ENCODE data around the gene THSD4.

DNA sequence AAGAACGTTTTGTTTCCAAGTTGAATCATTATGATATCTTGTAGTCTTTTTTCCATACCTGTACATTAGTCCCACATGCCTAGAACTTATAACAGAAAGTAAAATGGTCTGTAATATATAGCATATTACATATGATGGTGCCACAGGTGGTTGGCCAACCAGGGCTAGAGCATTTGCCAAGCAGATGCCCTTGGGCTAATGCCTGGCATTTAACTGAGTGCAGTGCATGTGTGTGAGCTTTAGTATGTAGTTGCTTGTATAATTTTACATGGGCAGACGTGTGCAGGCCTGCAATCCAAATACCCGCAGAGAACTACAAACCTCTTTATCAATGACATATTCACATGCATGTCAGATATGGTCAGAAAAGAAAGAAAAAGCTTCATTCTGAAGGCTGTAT lies 27.5 kb downstream of the THSD4 start:
- TF ChIP-seq, protein P1, sequence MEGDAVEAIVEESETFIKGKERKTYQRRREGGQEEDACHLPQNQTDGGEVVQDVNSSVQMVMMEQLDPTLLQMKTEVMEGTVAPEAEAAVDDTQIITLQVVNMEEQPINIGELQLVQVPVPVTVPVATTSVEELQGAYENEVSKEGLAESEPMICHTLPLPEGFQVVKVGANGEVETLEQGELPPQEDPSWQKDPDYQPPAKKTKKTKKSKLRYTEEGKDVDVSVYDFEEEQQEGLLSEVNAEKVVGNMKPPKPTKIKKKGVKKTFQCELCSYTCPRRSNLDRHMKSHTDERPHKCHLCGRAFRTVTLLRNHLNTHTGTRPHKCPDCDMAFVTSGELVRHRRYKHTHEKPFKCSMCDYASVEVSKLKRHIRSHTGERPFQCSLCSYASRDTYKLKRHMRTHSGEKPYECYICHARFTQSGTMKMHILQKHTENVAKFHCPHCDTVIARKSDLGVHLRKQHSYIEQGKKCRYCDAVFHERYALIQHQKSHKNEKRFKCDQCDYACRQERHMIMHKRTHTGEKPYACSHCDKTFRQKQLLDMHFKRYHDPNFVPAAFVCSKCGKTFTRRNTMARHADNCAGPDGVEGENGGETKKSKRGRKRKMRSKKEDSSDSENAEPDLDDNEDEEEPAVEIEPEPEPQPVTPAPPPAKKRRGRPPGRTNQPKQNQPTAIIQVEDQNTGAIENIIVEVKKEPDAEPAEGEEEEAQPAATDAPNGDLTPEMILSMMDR (conservative IDR thresholded peaks at IDR 0.05): no peak
- no peak for TF ChIP-seq ZFX (IDR thresholded peaks at IDR 0.05)

Data from C4-2B (cell line).